HG03060 (cell line): ENCODE results near the gene PPP2R1B.
A peak's percentile ranks its signal among the peaks of the same experiment; 100 is the strongest.

ENCODE experiments used
- ATAC-seq: cut with Tn5 transposase; IDR thresholded peaks from one replicate; pipeline ENCODE4 v1.9.1; 2021; ENCODE audit warnings: low read depth, moderate number of reproducible peaks; ENCODE audit not compliant: unreplicated experiment

PPP2R1B gene

GRCh38 chr11:111698852-111699559 lies 67.2 kb downstream of the PPP2R1B start:
- no peak for ATAC-seq

GRCh38 chr11:111697933-111698371 lies 68.2 kb downstream of the PPP2R1B start:
- peak; percentile 73 for ATAC-seq

GRCh38 chr11:111696556-111696955 lies 69.6 kb downstream of the PPP2R1B start:
- no peak for ATAC-seq

GRCh38 chr11:111694851-111695250 lies 71.3 kb downstream of the PPP2R1B start:
- ATAC-seq = no peak

GRCh38 chr11:111693224-111693937 lies 72.8 kb downstream of the PPP2R1B start:
- ATAC-seq = no peak

- ATAC-seq = no peak
These were observed 74.4 kb downstream of the PPP2R1B start for GRCh38 chr11:111691741-111692140.

GRCh38 chr11:111691176-111691575 lies 75.0 kb downstream of the PPP2R1B start:
- ATAC-seq = no peak

GRCh38 chr11:111688013-111688412 lies 78.2 kb downstream of the PPP2R1B start:
- ATAC-seq = no peak

- ATAC-seq = no peak
These were observed 81.9 kb downstream of the PPP2R1B start for GRCh38 chr11:111684251-111684650.

GRCh38 chr11:111683806-111684205 lies 82.4 kb downstream of the PPP2R1B start:
- no peak for ATAC-seq

- no peak for ATAC-seq
These were observed 85.6 kb downstream of the PPP2R1B start for GRCh38 chr11:111680486-111681175.
